Measurements from ENCODE around the gene GMDS.

GMDS gene

DNA sequence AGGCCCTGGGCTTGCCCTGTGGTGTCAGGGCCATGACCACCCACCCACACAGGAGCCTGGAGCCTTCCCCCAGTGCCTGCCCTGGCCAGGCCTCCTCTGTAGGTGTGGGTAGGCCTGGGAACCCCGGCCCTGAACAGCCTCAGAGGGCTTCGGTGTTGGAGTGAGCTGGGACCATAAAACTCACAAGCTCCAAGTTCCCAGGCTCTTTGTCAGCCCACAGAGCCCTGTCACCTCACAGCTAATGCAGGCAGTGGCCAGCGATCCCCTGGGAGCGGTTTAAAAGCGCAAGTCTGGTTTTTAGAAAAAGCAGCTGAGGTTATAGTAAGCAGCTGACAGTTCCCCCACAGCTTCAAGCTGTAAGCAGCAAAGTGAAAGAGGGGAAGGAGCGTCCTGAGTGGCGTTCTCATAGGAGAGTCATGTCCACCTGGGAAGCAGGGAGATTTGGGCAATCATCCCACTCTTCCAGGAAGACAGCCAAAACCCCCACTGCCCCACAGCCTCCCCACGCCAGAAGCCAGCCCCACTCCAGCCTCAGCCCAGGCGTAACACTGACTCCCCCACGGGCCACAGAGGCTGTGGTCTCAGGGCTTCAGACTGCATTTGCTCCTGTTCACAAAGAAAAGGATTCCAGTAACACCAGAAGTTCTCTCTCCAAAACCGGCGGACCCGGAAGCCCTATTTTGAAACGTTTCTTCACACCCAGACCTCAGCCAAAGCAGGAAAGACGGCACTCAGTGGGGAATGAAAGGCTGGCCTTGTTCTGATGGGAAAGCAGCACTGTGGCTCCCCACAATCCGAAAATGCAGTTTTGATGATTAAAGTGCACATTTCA, 670.0 kb downstream of the GMDS start:
- no peak for DNase-seq

DNA sequence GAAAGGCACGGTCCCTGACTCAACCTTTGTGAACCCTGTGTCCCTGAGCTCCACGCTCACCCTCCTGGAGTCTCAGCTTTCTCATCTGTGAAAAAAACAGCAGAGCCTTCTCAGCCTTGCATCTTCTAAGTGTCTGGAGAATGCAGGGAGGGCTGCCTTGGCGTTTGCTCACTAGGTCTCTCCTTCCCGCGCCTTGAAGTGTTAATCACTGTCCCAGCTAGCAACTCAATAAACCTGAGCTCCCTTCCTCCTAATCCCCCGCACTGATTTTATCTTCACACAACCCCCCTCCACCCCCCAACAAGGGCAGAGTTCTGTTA, 670.6 kb downstream of the GMDS start:
- DNase-seq = no peak

DNA sequence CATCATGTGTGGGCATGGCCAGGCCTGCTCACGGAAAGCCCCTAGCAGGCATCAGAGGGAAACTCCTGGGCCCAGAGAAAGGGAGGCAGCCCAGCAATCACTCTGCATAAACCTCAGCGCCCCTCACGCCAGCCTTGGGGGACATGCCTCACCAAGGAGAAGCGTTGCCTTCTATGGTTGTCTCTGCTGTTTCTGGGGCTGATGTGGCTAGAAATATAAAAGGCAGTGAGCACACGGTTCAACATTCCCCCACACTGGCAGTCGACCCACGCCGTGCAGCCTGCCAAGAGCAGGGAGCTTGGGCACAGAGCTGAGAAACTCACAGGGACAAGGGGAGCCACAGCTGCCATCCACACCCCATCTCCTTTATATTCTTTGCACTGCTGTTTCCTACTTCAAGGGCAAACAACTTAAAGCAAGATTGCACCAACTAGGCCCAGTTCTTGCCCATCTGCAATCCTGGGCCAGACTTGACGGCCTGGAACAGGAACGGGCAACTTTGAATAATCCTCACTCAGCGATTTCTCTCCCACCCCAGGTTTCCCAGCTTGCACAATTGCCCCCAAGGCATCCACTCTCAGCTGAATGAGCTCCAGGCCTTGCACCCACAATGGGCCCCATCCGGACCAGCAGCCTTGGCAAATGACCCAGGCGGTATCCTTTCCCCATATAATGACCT, 671.2 kb downstream of the GMDS start:
- no peak for DNase-seq
